ENCODE measurements around the gene JPH2.

Gene JPH2

DNA sequence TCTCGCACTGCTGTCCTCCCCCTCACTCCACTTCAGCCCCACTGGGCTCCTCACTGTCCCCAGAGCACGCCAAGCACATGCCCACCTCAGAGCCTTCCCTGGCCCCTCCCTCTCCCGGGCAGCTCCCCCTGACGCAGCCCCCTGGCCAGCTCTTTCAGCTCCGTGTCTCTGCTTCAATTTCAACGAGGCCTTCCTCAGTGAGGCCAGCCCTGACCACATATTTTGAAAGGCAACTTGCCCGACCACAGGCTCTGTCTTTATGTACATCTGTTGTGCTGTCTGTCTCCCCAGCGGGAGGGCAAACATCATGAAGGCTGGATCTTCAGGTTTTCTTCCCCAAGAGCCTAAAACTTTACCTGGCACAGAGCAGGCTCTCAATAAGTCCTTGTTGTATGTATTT is 44.6 kb downstream of the JPH2 start:
- Histone ChIP-seq H3K4me3 (ENCODE audit: insufficient read length, low read depth) (no peak overlapping the region), H3K36me3 (ENCODE audit: insufficient read depth, insufficient read length, low read length) (peaks cover 9% of the 10 kb centered on the region), H3K9ac (ENCODE audit: insufficient read length, low read depth) (peak overlapping the region; percentile 22), H3K27me3 (ENCODE audit: insufficient read depth, insufficient read length) (no peaks in the 10 kb centered on the region), H3K9me3 (ENCODE audit: insufficient read depth, low read length) (no peaks in the 10 kb centered on the region), H3K4me1 (ENCODE audit: insufficient read depth, insufficient read length) (peaks cover 17% of the 10 kb centered on the region)
- no peak for DNase-seq (ENCODE audit: low read depth, low spot score)
- TF ChIP-seq YY1 (IDR thresholded peaks at IDR 0.05; ENCODE audit: insufficient read depth, insufficient read length) (no peak), SUZ12 (IDR thresholded peaks at IDR 0.05; ENCODE audit: extremely low read depth, insufficient read depth, insufficient read length) (no peak), ZNF274 (IDR thresholded peaks at IDR 0.05; ENCODE audit: low read depth, low read length) (no peak)

DNA sequence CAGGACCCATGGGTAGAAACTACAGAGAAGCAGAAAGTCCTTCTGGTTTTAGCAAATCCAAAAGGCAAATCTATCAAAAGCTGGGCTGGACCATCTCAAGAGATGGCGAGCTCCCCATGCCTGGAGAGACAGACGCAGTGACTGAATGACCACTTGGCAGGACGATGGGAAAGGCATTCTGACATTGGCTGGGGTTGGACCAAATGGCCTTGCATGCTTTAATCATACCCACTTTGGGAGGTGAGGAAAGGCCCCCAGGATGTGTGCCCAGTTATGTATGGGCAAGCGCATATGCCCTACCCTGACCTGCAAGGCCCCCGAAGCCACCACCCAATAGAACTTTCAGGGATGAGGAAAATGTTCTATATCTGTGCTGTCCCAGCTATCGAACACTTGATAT is 45.1 kb downstream of the JPH2 start:
- no peaks in the 10 kb centered on the region for H3K9me3 ChIP-seq (ENCODE audit: insufficient read depth, low read length)
- peaks cover 18% of the 10 kb centered on the region for H3K4me1 ChIP-seq (ENCODE audit: insufficient read depth, insufficient read length)
- H3K4me3 ChIP-seq (ENCODE audit: insufficient read length, low read depth) = no peak overlapping the region
- DNase-seq (ENCODE audit: low read depth, low spot score) = no peak
- H3K36me3 ChIP-seq (ENCODE audit: insufficient read depth, insufficient read length, low read length) = peaks cover 5% of the 10 kb centered on the region
- no peak for TF ChIP-seq SUZ12 (IDR thresholded peaks at IDR 0.05; ENCODE audit: extremely low read depth, insufficient read depth, insufficient read length)
- no peak for TF ChIP-seq YY1 (IDR thresholded peaks at IDR 0.05; ENCODE audit: insufficient read depth, insufficient read length)
- TF ChIP-seq ZNF274 (IDR thresholded peaks at IDR 0.05; ENCODE audit: low read depth, low read length) = no peak
- H3K27me3 ChIP-seq (ENCODE audit: insufficient read depth, insufficient read length) = no peaks in the 10 kb centered on the region
- no peak overlapping the region for H3K9ac ChIP-seq (ENCODE audit: insufficient read length, low read depth)

DNA sequence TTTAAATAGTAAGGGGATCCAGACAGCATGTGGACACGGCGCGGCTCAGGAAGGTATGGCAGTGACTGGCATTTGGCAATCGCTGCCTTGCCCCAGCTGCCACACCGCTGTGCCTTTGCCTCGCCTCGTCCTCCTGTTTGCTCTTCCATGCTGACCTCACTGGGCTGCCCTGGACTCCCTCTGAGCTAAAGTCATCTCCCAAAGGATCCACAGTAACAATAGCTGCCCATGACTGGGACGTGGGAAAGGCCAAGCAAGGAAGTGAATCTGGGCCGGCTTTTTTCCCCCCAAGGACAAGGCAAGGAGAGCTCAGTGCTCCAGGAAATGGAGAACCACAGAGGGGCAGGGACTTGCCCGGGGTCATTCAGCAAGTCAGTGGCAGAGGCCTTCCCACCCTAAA is 48.1 kb downstream of the JPH2 start:
- peaks cover 8% of the 10 kb centered on the region for H3K36me3 ChIP-seq (ENCODE audit: insufficient read depth, insufficient read length, low read length)
- peaks cover 17% of the 10 kb centered on the region for H3K4me1 ChIP-seq (ENCODE audit: insufficient read depth, insufficient read length)
- no peak overlapping the region for H3K4me3 ChIP-seq (ENCODE audit: insufficient read length, low read depth)
- H3K27me3 ChIP-seq (ENCODE audit: insufficient read depth, insufficient read length) = no peaks in the 10 kb centered on the region
- TF ChIP-seq ZNF274 (IDR thresholded peaks at IDR 0.05; ENCODE audit: low read depth, low read length) = no peak
- no peak for TF ChIP-seq YY1 (IDR thresholded peaks at IDR 0.05; ENCODE audit: insufficient read depth, insufficient read length)
- TF ChIP-seq SUZ12 (IDR thresholded peaks at IDR 0.05; ENCODE audit: extremely low read depth, insufficient read depth, insufficient read length) = no peak
- H3K9me3 ChIP-seq (ENCODE audit: insufficient read depth, low read length) = no peaks in the 10 kb centered on the region
- DNase-seq (ENCODE audit: low read depth, low spot score) = no peak
- H3K9ac ChIP-seq (ENCODE audit: insufficient read length, low read depth) = no peak overlapping the region

GRCh38 chr20:44137266-44137801 is 49.7 kb downstream of the JPH2 start:
- H3K27me3 ChIP-seq (ENCODE audit: insufficient read depth, insufficient read length) = no peaks in the 10 kb centered on the region
- peaks cover 14% of the 10 kb centered on the region for H3K4me1 ChIP-seq (ENCODE audit: insufficient read depth, insufficient read length)
- peak; percentile 77 for DNase-seq (ENCODE audit: low read depth, low spot score)
- H3K9ac ChIP-seq (ENCODE audit: insufficient read length, low read depth) = peak overlapping the region; percentile 72
- H3K36me3 ChIP-seq (ENCODE audit: insufficient read depth, insufficient read length, low read length) = peaks cover 3% of the 10 kb centered on the region
- TF ChIP-seq ZNF274 (IDR thresholded peaks at IDR 0.05; ENCODE audit: low read depth, low read length) (no peak), YY1 (IDR thresholded peaks at IDR 0.05; ENCODE audit: insufficient read depth, insufficient read length) (no peak), SUZ12 (IDR thresholded peaks at IDR 0.05; ENCODE audit: extremely low read depth, insufficient read depth, insufficient read length) (no peak)
- no peak overlapping the region for H3K4me3 ChIP-seq (ENCODE audit: insufficient read length, low read depth)
- no peaks in the 10 kb centered on the region for H3K9me3 ChIP-seq (ENCODE audit: insufficient read depth, low read length)

- H3K4me1 ChIP-seq (ENCODE audit: insufficient read depth, insufficient read length) = peaks cover 11% of the 10 kb centered on the region
- peaks cover 3% of the 10 kb centered on the region for H3K36me3 ChIP-seq (ENCODE audit: insufficient read depth, insufficient read length, low read length)
- no peak overlapping the region for H3K4me3 ChIP-seq (ENCODE audit: insufficient read length, low read depth)
- no peaks in the 10 kb centered on the region for H3K9me3 ChIP-seq (ENCODE audit: insufficient read depth, low read length)
- peak overlapping the region; percentile 17 for H3K9ac ChIP-seq (ENCODE audit: insufficient read length, low read depth)
- no peaks in the 10 kb centered on the region for H3K27me3 ChIP-seq (ENCODE audit: insufficient read depth, insufficient read length)
- no peak for DNase-seq (ENCODE audit: low read depth, low spot score)
- no peak for TF ChIP-seq YY1 (IDR thresholded peaks at IDR 0.05; ENCODE audit: insufficient read depth, insufficient read length)
- TF ChIP-seq ZNF274 (IDR thresholded peaks at IDR 0.05; ENCODE audit: low read depth, low read length) = no peak
- no peak for TF ChIP-seq SUZ12 (IDR thresholded peaks at IDR 0.05; ENCODE audit: extremely low read depth, insufficient read depth, insufficient read length)
Measured at GRCh38 chr20:44136579-44137265, 50.3 kb downstream of the JPH2 start.

GRCh38 chr20:44135417-44136204 is 51.4 kb downstream of the JPH2 start:
- DNase-seq (ENCODE audit: low read depth, low spot score) = no peak
- no peak overlapping the region for H3K4me3 ChIP-seq (ENCODE audit: insufficient read length, low read depth)
- H3K9ac ChIP-seq (ENCODE audit: insufficient read length, low read depth) = no peak overlapping the region
- peaks cover 3% of the 10 kb centered on the region for H3K36me3 ChIP-seq (ENCODE audit: insufficient read depth, insufficient read length, low read length)
- no peaks in the 10 kb centered on the region for H3K9me3 ChIP-seq (ENCODE audit: insufficient read depth, low read length)
- H3K4me1 ChIP-seq (ENCODE audit: insufficient read depth, insufficient read length) = peaks cover 11% of the 10 kb centered on the region
- H3K27me3 ChIP-seq (ENCODE audit: insufficient read depth, insufficient read length) = no peaks in the 10 kb centered on the region
- TF ChIP-seq SUZ12 (IDR thresholded peaks at IDR 0.05; ENCODE audit: extremely low read depth, insufficient read depth, insufficient read length) (no peak), YY1 (IDR thresholded peaks at IDR 0.05; ENCODE audit: insufficient read depth, insufficient read length) (no peak), ZNF274 (IDR thresholded peaks at IDR 0.05; ENCODE audit: low read depth, low read length) (no peak)

GRCh38 chr20:44135012-44135412 is 52.0 kb downstream of the JPH2 start:
- Histone ChIP-seq H3K36me3 (ENCODE audit: insufficient read depth, insufficient read length, low read length) (peaks cover 3% of the 10 kb centered on the region), H3K4me1 (ENCODE audit: insufficient read depth, insufficient read length) (peaks cover 8% of the 10 kb centered on the region), H3K27me3 (ENCODE audit: insufficient read depth, insufficient read length) (no peaks in the 10 kb centered on the region), H3K9ac (ENCODE audit: insufficient read length, low read depth) (no peak overlapping the region), H3K9me3 (ENCODE audit: insufficient read depth, low read length) (no peaks in the 10 kb centered on the region), H3K4me3 (ENCODE audit: insufficient read length, low read depth) (no peak overlapping the region)
- TF ChIP-seq ZNF274 (IDR thresholded peaks at IDR 0.05; ENCODE audit: low read depth, low read length) = no peak
- TF ChIP-seq YY1 (IDR thresholded peaks at IDR 0.05; ENCODE audit: insufficient read depth, insufficient read length) = no peak
- TF ChIP-seq SUZ12 (IDR thresholded peaks at IDR 0.05; ENCODE audit: extremely low read depth, insufficient read depth, insufficient read length) = no peak
- DNase-seq (ENCODE audit: low read depth, low spot score) = no peak

Measured in NT2/D1 (cell line).